DOHH2 (cell line): ENCODE results near the gene SLC29A3.

Source experiments
- H3F3A ChIP-seq: fragments of 200-600 bp; sonication (generic), shearing (Covaris generic); 2 replicates; pipeline ENCODE4 v1.6.0; 2016; ENCODE audit warnings: antibody characterized with exemption, mild to moderate bottlenecking; ENCODE audit not compliant: control insufficient read depth, insufficient read depth
- H3K27ac ChIP-seq: fragments of 200-600 bp; sonication (generic); 2 replicates; pipeline ENCODE4 v1.5.1; 2014; ENCODE audit warnings: low read depth, mild to moderate bottlenecking, low read length, moderate library complexity
- H3K27me3 ChIP-seq: fragments of 200-600 bp; sonication (generic); 2 replicates; pipeline ENCODE4 v1.6.1; 2014; ENCODE audit warnings: mild to moderate bottlenecking, low read length, mixed read lengths; ENCODE audit not compliant: control insufficient read depth
- H3K36me3 ChIP-seq: fragments of 200-600 bp; sonication (generic); 2 replicates; pipeline ENCODE4 v1.6.1; 2014; ENCODE audit warnings: mild to moderate bottlenecking, low read length, moderate library complexity, mixed read lengths; ENCODE audit not compliant: control insufficient read depth
- H3K4me1 ChIP-seq: fragments of 200-600 bp; sonication (generic); 2 replicates; pipeline ENCODE4 v1.6.1; 2014; ENCODE audit warnings: mild to moderate bottlenecking, low read length, mixed read lengths; ENCODE audit not compliant: control insufficient read depth
- H3K4me2 ChIP-seq: fragments of 200-600 bp; sonication (generic); 2 replicates; pipeline ENCODE4 v1.6.0; 2014; ENCODE audit warnings: mild to moderate bottlenecking, low read length, moderate library complexity
- H3K4me3 ChIP-seq: fragments of 200-600 bp; sonication (generic); 2 replicates; pipeline ENCODE4 v1.5.1; 2014; ENCODE audit warnings: mild to moderate bottlenecking, low read length, mixed read lengths
- H3K79me2 ChIP-seq: fragments of 200-600 bp; sonication (generic); 2 replicates; pipeline ENCODE4 v1.6.1; 2014; ENCODE audit warnings: mild to moderate bottlenecking, low read length, mixed read lengths; ENCODE audit not compliant: control insufficient read depth
- H3K9me2 ChIP-seq: fragments of 200-600 bp; sonication (generic); replicated peaks from 2 replicates; pipeline ENCODE4 v1.6.1; 2014; ENCODE audit warnings: mild to moderate bottlenecking, low read length, mixed read lengths; ENCODE audit not compliant: control insufficient read depth
- H3K9me3 ChIP-seq: fragments of 200-600 bp; sonication (generic); 2 replicates; pipeline ENCODE4 v1.6.1; 2014; ENCODE audit warnings: antibody characterized with exemption, low read length, mixed read lengths; ENCODE audit not compliant: control insufficient read depth, insufficient read depth
- H4K20me1 ChIP-seq: fragments of 200-600 bp; sonication (generic); 2 replicates; pipeline ENCODE4 v1.6.0; 2014; ENCODE audit warnings: low read depth, mild to moderate bottlenecking, antibody characterized with exemption, low read length, moderate library complexity; ENCODE audit not compliant: control insufficient read depth, insufficient read depth
- CTCF ChIP-seq: fragments of 200-600 bp; sonication (generic); IDR thresholded peaks from one replicate; pipeline ENCODE4 v1.5.1; 2014; ENCODE audit warnings: antibody characterized with exemption, mild to moderate bottlenecking, low read depth, low read length; ENCODE audit not compliant: poor library complexity, severe bottlenecking
- EZH2phosphoT487 ChIP-seq: fragments of 200-600 bp; sonication (generic); IDR thresholded peaks from 2 replicates; pipeline ENCODE4 v1.6.1; 2017; ENCODE audit warnings: borderline replicate concordance, mild to moderate bottlenecking, antibody characterized with exemption, low read length, moderate library complexity, mixed read lengths

The SLC29A3 gene

GRCh38 chr10:71283876-71284275, 35.2 kb upstream of the SLC29A3 start:
- Histone ChIP-seq H3K27ac (no peak overlapping the region), H3K9me2 (no peaks in the 10 kb centered on the region), H3F3A (no peaks in the 10 kb centered on the region), H3K36me3 (no peaks in the 10 kb centered on the region), H3K4me2 (no peak overlapping the region), H3K79me2 (no peaks in the 10 kb centered on the region), H3K4me3 (no peak overlapping the region), H3K4me1 (no peaks in the 10 kb centered on the region), H3K9me3 (no peaks in the 10 kb centered on the region), H4K20me1 (no peaks in the 10 kb centered on the region), H3K27me3 (no peaks in the 10 kb centered on the region)
- TF ChIP-seq EZH2phosphoT487 (no peak), CTCF (no peak)

GRCh38 chr10:71284544-71285179, 34.4 kb upstream of the SLC29A3 start:
- Histone ChIP-seq H3K36me3 (no peaks in the 10 kb centered on the region), H4K20me1 (no peaks in the 10 kb centered on the region), H3K4me2 (no peak overlapping the region), H3F3A (no peaks in the 10 kb centered on the region), H3K9me2 (no peaks in the 10 kb centered on the region), H3K9me3 (no peaks in the 10 kb centered on the region), H3K27me3 (no peaks in the 10 kb centered on the region), H3K4me1 (no peaks in the 10 kb centered on the region), H3K79me2 (no peaks in the 10 kb centered on the region), H3K27ac (no peak overlapping the region), H3K4me3 (no peak overlapping the region)
- TF ChIP-seq CTCF (no peak), EZH2phosphoT487 (no peak)

GRCh38 chr10:71285180-71285545, 33.9 kb upstream of the SLC29A3 start:
- Histone ChIP-seq H3K4me1 (no peaks in the 10 kb centered on the region), H3K27ac (no peak overlapping the region), H3K79me2 (no peaks in the 10 kb centered on the region), H3K36me3 (no peaks in the 10 kb centered on the region), H3K27me3 (no peaks in the 10 kb centered on the region), H3K4me2 (no peak overlapping the region), H4K20me1 (no peaks in the 10 kb centered on the region), H3F3A (no peaks in the 10 kb centered on the region), H3K9me3 (no peaks in the 10 kb centered on the region), H3K9me2 (no peaks in the 10 kb centered on the region), H3K4me3 (no peak overlapping the region)
- TF ChIP-seq CTCF: peak; percentile 84
- no peak for TF ChIP-seq EZH2phosphoT487

GRCh38 chr10:71285986-71286385, 33.1 kb upstream of the SLC29A3 start:
- H3K4me3 ChIP-seq: no peak overlapping the region
- H3K9me3 ChIP-seq: no peaks in the 10 kb centered on the region
- H3K36me3 ChIP-seq: no peaks in the 10 kb centered on the region
- H3F3A ChIP-seq: no peaks in the 10 kb centered on the region
- H3K4me2 ChIP-seq: no peak overlapping the region
- H4K20me1 ChIP-seq: no peaks in the 10 kb centered on the region
- H3K79me2 ChIP-seq: no peaks in the 10 kb centered on the region
- no peak overlapping the region for H3K27ac ChIP-seq
- no peaks in the 10 kb centered on the region for H3K27me3 ChIP-seq
- TF ChIP-seq CTCF (no peak), EZH2phosphoT487 (no peak)
- H3K9me2 ChIP-seq: no peaks in the 10 kb centered on the region
- H3K4me1 ChIP-seq: no peaks in the 10 kb centered on the region
